ENCODE data around the gene MICAL2.

MICAL2 gene

GRCh38 chr11:12232817-12233601 lies 122.6 kb downstream of the MICAL2 start:
- DNase-seq, result peak in 3 of 4 experiments; percentile 29 to 50 (median 31)

GRCh38 chr11:12233602-12233925 lies 123.2 kb downstream of the MICAL2 start:
- no peak for DNase-seq

GRCh38 chr11:12234221-12234620 lies 123.8 kb downstream of the MICAL2 start:
- DNase-seq, result no peak

GRCh38 chr11:12235080-12235479 lies 124.7 kb downstream of the MICAL2 start:
- no peak for DNase-seq

- no peak for DNase-seq
These were observed 125.2 kb downstream of the MICAL2 start for GRCh38 chr11:12235553-12235946.

- peak; percentile 52 to 84 (median 65) for DNase-seq
These were observed 125.8 kb downstream of the MICAL2 start for GRCh38 chr11:12235947-12236743.

GRCh38 chr11:12236744-12237101 lies 126.3 kb downstream of the MICAL2 start:
- DNase-seq, result no peak

GRCh38 chr11:12237381-12237784 lies 127.0 kb downstream of the MICAL2 start:
- DNase-seq, result no peak

- no peak for DNase-seq
These were observed 128.0 kb downstream of the MICAL2 start for GRCh38 chr11:12238420-12238819.

- no peak for DNase-seq
These were observed 129.0 kb downstream of the MICAL2 start for GRCh38 chr11:12239396-12239795.

- DNase-seq, result peak; percentile 32 to 82 (median 60)
These were observed 129.5 kb downstream of the MICAL2 start for GRCh38 chr11:12239804-12240371.

GRCh38 chr11:12240677-12241076 lies 130.3 kb downstream of the MICAL2 start:
- no peak for DNase-seq

- DNase-seq, result no peak
These were observed 131.0 kb downstream of the MICAL2 start for GRCh38 chr11:12241401-12241800.

- DNase-seq, result peak in 3 of 4 experiments; percentile 16 to 48 (median 30)
These were observed 131.7 kb downstream of the MICAL2 start for GRCh38 chr11:12241971-12242672.

GRCh38 chr11:12242966-12243365 lies 132.6 kb downstream of the MICAL2 start:
- DNase-seq, result peak; percentile 64 to 88 (median 80)

GRCh38 chr11:12243486-12243885 lies 133.1 kb downstream of the MICAL2 start:
- DNase-seq, result no peak

GRCh38 chr11:12243911-12244550 lies 133.6 kb downstream of the MICAL2 start:
- DNase-seq, result no peak

GRCh38 chr11:12245091-12245490 lies 134.7 kb downstream of the MICAL2 start:
- no peak for DNase-seq

- DNase-seq, result no peak
These were observed 135.2 kb downstream of the MICAL2 start for GRCh38 chr11:12245549-12246016.

- no peak for DNase-seq
These were observed 135.8 kb downstream of the MICAL2 start for GRCh38 chr11:12246147-12246546.

GRCh38 chr11:12246989-12247388 lies 136.6 kb downstream of the MICAL2 start:
- DNase-seq, result no peak

- DNase-seq, result no peak
These were observed 137.3 kb downstream of the MICAL2 start for GRCh38 chr11:12247543-12248254.
